ENCODE results near the gene GATB. TPM values are rescaled to one million over a fixed set of nuclear protein-coding genes. Genes with fewer than 3 reads are reported as not detected.

The GATB gene
- total and polyA plus RNA-seq, 10 of the 15 experiments (the other 5 are each of a cell fraction or from before 2014, with no cell fraction given): 20.5 to 37.3 (median 30.5) TPM

GRCh38 chr4:151652841-151653547 is 107.8 kb downstream of the GATB start:
- no peak overlapping the region for H3K9ac ChIP-seq (ENCODE audit: control insufficient read depth, insufficient read depth, low read length)
- 62% methylated on average over 3 of the region's 3 CpGs for WGBS (ENCODE audit: insufficient coverage, insufficient replicate concordance, low lambda C conversion rate, missing lambda C conversion rate)
- H3K4me3 ChIP-seq: no peak overlapping the region
- H3K36me3 ChIP-seq (ENCODE audit: control insufficient read depth in 2 of 2, insufficient read depth in 2 of 2, low read length in 1 of 2): no peaks in the 10 kb centered on the region
- H3K79me2 ChIP-seq (ENCODE audit: control insufficient read depth, insufficient read depth, low read length): no peaks in the 10 kb centered on the region
- DNase-seq (ENCODE audit: low read depth, low spot score) (no peak), FAIRE-seq (no peak), ATAC-seq (peak; percentile 71)
- ChIA-PET CTCF (interaction anchor here (1.2 kb wide), 1 partner anchor 9 kb away, joined by 7 read pairs; no protein-coding TSS in a partner anchor), POLR2A (no interaction called here), SMC1A (ENCODE audit: uncharacterized antibody, unreplicated experiment) (interaction anchor here (1.2 kb wide), 1 partner anchor 16 kb away, joined by 3 read pairs; no protein-coding TSS in a partner anchor), RAD21 (ENCODE audit: unreplicated experiment) (no interaction called here)
- in situ Hi-C loops (cut with MboI) (no loop called here), intact Hi-C loops (cut with micrococcal nuclease; ENCODE audit: unreplicated experiment) (no loop called here)
- no peak overlapping the region for H2AFZ ChIP-seq (ENCODE audit: control insufficient read depth, low read depth, low read length)
- no peaks in the 10 kb centered on the region for H3K9me3 ChIP-seq (replicated peaks; ENCODE audit: control insufficient read depth, insufficient read depth, low read length)
- no peak overlapping the region for H3K4me2 ChIP-seq (ENCODE audit: control insufficient read depth, insufficient read depth)
- H4K20me1 ChIP-seq (ENCODE audit: control insufficient read depth, insufficient read depth): no peaks in the 10 kb centered on the region
- TF ChIP-seq RB1 (IDR thresholded peaks at IDR 0.05; ENCODE audit: borderline replicate concordance): no peak
- no peak for TF ChIP-seq MEF2A (IDR thresholded peaks at IDR 0.05; ENCODE audit: insufficient read depth, low read depth, low read length)
- TF ChIP-seq ETV6 (conservative IDR thresholded peaks at IDR 0.05 in 1 of 2, IDR thresholded peaks at IDR 0.05 in 1 of 2; ENCODE audit: borderline replicate concordance in 1 of 2, low read depth in 1 of 2): no peak
- TF ChIP-seq BCL11A (IDR thresholded peaks at IDR 0.05; ENCODE audit: low read depth, low read length): no peak
- no peak for TF ChIP-seq MYB (IDR thresholded peaks at IDR 0.05; ENCODE audit: borderline replicate concordance, low read depth, low read length)
- no peak for TF ChIP-seq RELA (IDR thresholded peaks at IDR 0.05; ENCODE audit: borderline replicate concordance, partially characterized antibody)
- no peak for TF ChIP-seq ZNF207 (IDR thresholded peaks at IDR 0.05; ENCODE audit: borderline replicate concordance)
- TF ChIP-seq MEF2B (IDR thresholded peaks at IDR 0.05; ENCODE audit: partially characterized antibody, poor library complexity, severe bottlenecking): no peak
- TF ChIP-seq NFXL1 (IDR thresholded peaks at IDR 0.05; ENCODE audit: borderline replicate concordance): no peak
- TF ChIP-seq MXI1 (IDR thresholded peaks at IDR 0.05; ENCODE audit: low read depth, low read length): no peak
- TF ChIP-seq, protein P1, sequence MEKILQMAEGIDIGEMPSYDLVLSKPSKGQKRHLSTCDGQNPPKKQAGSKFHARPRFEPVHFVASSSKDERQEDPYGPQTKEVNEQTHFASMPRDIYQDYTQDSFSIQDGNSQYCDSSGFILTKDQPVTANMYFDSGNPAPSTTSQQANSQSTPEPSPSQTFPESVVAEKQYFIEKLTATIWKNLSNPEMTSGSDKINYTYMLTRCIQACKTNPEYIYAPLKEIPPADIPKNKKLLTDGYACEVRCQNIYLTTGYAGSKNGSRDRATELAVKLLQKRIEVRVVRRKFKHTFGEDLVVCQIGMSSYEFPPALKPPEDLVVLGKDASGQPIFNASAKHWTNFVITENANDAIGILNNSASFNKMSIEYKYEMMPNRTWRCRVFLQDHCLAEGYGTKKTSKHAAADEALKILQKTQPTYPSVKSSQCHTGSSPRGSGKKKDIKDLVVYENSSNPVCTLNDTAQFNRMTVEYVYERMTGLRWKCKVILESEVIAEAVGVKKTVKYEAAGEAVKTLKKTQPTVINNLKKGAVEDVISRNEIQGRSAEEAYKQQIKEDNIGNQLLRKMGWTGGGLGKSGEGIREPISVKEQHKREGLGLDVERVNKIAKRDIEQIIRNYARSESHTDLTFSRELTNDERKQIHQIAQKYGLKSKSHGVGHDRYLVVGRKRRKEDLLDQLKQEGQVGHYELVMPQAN (conservative IDR thresholded peaks at IDR 0.05): no peak
- TF ChIP-seq, protein P2, sequence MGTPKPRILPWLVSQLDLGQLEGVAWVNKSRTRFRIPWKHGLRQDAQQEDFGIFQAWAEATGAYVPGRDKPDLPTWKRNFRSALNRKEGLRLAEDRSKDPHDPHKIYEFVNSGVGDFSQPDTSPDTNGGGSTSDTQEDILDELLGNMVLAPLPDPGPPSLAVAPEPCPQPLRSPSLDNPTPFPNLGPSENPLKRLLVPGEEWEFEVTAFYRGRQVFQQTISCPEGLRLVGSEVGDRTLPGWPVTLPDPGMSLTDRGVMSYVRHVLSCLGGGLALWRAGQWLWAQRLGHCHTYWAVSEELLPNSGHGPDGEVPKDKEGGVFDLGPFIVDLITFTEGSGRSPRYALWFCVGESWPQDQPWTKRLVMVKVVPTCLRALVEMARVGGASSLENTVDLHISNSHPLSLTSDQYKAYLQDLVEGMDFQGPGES (IDR thresholded peaks at IDR 0.05): no peak
- no peak for TF ChIP-seq STAT3 (IDR thresholded peaks at IDR 0.05; ENCODE audit: low read depth, low read length)
- TF ChIP-seq RUNX3 (IDR thresholded peaks at IDR 0.05; ENCODE audit: low read length): no peak
- TF ChIP-seq, protein P3, sequence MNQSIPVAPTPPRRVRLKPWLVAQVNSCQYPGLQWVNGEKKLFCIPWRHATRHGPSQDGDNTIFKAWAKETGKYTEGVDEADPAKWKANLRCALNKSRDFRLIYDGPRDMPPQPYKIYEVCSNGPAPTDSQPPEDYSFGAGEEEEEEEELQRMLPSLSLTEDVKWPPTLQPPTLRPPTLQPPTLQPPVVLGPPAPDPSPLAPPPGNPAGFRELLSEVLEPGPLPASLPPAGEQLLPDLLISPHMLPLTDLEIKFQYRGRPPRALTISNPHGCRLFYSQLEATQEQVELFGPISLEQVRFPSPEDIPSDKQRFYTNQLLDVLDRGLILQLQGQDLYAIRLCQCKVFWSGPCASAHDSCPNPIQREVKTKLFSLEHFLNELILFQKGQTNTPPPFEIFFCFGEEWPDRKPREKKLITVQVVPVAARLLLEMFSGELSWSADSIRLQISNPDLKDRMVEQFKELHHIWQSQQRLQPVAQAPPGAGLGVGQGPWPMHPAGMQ (IDR thresholded peaks at IDR 0.05; ENCODE audit: borderline replicate concordance): no peak
- TF ChIP-seq IRF4 (IDR thresholded peaks at IDR 0.05; ENCODE audit: low read depth, low read length): no peak
- H3K27me3 ChIP-seq (replicated peaks in 1 of 2; ENCODE audit: control insufficient read depth in 2 of 2, insufficient read depth in 2 of 2, low read length in 1 of 2): peaks cover 0 to 5% of the 10 kb centered on the region in 2 experiments; a peak in 1 of 4 replicates
- BruUV-seq (replicated peaks): no TSS peak
- no peak overlapping the region for H3K27ac ChIP-seq (ENCODE audit: control insufficient read depth, insufficient read depth)
- H3K4me1 ChIP-seq (ENCODE audit: control insufficient read depth, insufficient read depth, low read length): no peaks in the 10 kb centered on the region

Measured in GM12878 (cell line).